Measurements from ENCODE around the gene SHLD2.

DNA sequence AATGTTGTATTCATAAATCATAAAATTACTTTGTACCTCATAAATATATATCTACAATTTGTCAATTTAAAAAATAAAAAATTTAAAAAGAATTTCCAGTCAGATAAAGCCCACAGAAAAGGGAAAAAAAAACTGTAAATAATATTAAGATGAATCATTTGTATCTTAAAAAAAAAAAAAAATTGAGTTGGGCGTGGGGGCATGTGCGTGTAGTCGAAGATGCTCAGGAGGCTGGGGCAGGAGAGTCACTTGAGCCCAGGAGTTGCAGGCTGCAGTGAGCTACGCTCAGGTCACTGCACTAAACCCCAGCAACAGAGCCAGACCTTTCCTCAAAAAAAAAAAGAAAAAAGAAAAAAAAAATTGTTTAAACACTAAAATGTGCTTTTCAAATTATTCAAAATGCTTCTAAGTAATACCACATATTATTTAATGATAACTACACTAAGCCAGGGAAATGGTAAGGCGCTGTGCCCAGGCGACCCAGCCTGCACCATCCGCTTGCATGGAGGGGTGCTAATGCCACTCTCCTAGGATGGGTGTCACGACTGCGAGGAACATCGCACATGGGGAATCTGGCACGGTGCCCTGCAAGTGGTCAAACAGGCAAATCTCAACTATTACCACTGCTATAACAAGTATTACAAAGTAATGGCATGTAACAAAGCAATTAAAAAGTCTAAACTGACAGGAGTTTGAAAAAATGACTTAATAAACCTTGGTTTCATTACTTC, 15.7 kb upstream of the SHLD2 start:
- TF ChIP-seq GATA2 (IDR thresholded peaks at IDR 0.05; ENCODE audit: low read depth, low read length) (no peak), GATA3 (IDR thresholded peaks at IDR 0.05; ENCODE audit: low read depth, low read length) (no peak)

Data from SH-SY5Y (cell line).